Adrenal gland (tissue), 5 donors: Measurements from ENCODE around the gene GOLGA7B.

ENCODE experiments used
- POLR2A ChIP-seq, 2 donors: fragments of 450-650 bp; IDR thresholded peaks; one replicate each; pipeline ENCODE4 v1.6.1; 2017; ENCODE audit warnings: antibody characterized with exemption in 2 of 2, mild to moderate bottlenecking in 2 of 2, moderate library complexity in 1 of 2
- TF ChIP-seq, protein P1 (sequence below), 6 experiments: fragments of 450-650 bp in 4 of 6; fragments of 200-600 bp in 2 of 6; sonication (generic) in 1 of 6; IDR thresholded peaks; 1 replicate in 5 of 6; 2 replicates in 1 of 6; pipeline versions ENCODE4 v1.5.1 to v1.8.0; 2016 to 2021; ENCODE audit warnings: antibody characterized with exemption in 6 of 6, mild to moderate bottlenecking in 2 of 6, moderate library complexity in 1 of 6
- donor health status: DM: no; HTN: no; CAD: no.

DNA sequence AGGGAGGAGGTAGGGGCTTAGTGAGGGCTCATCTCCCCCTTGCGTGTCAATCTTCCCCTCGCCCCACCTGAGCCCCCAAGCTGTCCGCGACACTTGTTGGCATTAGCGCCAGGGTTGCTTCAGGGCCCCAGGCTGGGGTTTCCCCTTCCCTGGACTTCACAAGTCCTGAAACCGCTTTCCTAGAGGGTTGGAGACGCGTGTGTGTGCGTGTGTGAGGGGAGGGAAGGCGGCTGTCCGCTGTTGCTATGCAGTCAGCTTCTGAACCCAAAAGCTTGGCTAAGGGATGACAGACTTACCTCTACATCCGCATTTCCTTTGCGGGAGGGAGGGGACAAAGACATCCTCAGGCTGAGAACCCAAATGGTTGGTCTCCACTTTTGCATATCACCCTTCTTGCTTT, 803 bp downstream of the GOLGA7B start:
- TF ChIP-seq, protein P1, sequence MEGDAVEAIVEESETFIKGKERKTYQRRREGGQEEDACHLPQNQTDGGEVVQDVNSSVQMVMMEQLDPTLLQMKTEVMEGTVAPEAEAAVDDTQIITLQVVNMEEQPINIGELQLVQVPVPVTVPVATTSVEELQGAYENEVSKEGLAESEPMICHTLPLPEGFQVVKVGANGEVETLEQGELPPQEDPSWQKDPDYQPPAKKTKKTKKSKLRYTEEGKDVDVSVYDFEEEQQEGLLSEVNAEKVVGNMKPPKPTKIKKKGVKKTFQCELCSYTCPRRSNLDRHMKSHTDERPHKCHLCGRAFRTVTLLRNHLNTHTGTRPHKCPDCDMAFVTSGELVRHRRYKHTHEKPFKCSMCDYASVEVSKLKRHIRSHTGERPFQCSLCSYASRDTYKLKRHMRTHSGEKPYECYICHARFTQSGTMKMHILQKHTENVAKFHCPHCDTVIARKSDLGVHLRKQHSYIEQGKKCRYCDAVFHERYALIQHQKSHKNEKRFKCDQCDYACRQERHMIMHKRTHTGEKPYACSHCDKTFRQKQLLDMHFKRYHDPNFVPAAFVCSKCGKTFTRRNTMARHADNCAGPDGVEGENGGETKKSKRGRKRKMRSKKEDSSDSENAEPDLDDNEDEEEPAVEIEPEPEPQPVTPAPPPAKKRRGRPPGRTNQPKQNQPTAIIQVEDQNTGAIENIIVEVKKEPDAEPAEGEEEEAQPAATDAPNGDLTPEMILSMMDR (IDR thresholded peaks at IDR 0.05), result no peak
- no peak for TF ChIP-seq POLR2A (IDR thresholded peaks at IDR 0.05)
